ENCODE results near the gene SLC35A3. TPM values are rescaled to one million over a fixed set of nuclear protein-coding genes. Genes with fewer than 3 reads are reported as not detected.

SLC35A3 gene
- total RNA-seq, 1 experiment from 2014 or later, result 21.6 TPM

GRCh38 chr1:100010804-100011203 lies 41.0 kb downstream of the SLC35A3 start:
- CTCF ChIA-PET, result no interaction called here

GRCh38 chr1:100019220-100019619 lies 49.4 kb downstream of the SLC35A3 start:
- no TSS peak for BruUV-seq (replicated peaks)
- no peaks in the 10 kb centered on the region for H3K9me3 ChIP-seq (ENCODE audit: control insufficient read depth in 1 of 2, insufficient read depth in 1 of 2, low read depth in 1 of 2, low read length in 2 of 2)
- H3K4me1 ChIP-seq (ENCODE audit: control insufficient read depth in 1 of 2, insufficient read depth in 2 of 2, low read length in 2 of 2), result no peaks in the 10 kb centered on the region
- no peaks in the 10 kb centered on the region for H3K79me2 ChIP-seq (ENCODE audit: insufficient read depth, low read length)
- DNase-seq (ENCODE audit: low read depth, low spot score), result no peak
- TF ChIP-seq RAD21 (IDR thresholded peaks at IDR 0.05; ENCODE audit: low read depth) (no peak), JUND (IDR thresholded peaks at IDR 0.05) (no peak), POLR2AphosphoS5 (IDR thresholded peaks at IDR 0.05; ENCODE audit: low read depth, low read length) (no peak), ATF3 (IDR thresholded peaks at IDR 0.05) (no peak), MAX (IDR thresholded peaks at IDR 0.05) (no peak), POLR2A (IDR thresholded peaks at IDR 0.05; ENCODE audit: borderline replicate concordance, extremely low read depth, insufficient read depth, insufficient read length) (no peak)
- no peak overlapping the region for H3K4me3 ChIP-seq (replicated peaks in 1 of 2; ENCODE audit: low read depth in 1 of 2, low read length in 2 of 2)
- H3K4me2 ChIP-seq (ENCODE audit: low read length), result no peak overlapping the region
- no peak overlapping the region for H3K9ac ChIP-seq (ENCODE audit: low read length)
- H3K27me3 ChIP-seq (ENCODE audit: insufficient read depth, low read length), result no peaks in the 10 kb centered on the region
- no peaks in the 10 kb centered on the region for H3K36me3 ChIP-seq (ENCODE audit: control insufficient read depth in 1 of 2, insufficient read depth in 2 of 2, low read length in 2 of 2)
- H3K9me2 ChIP-seq (ENCODE audit: insufficient read depth), result no peaks in the 10 kb centered on the region
- intact Hi-C loops (cut with micrococcal nuclease), result no loop called here
- no peak for ATAC-seq
- no peak overlapping the region for H3K27ac ChIP-seq (ENCODE audit: low read depth, low read length)
- H4K20me1 ChIP-seq (ENCODE audit: insufficient read depth), result no peaks in the 10 kb centered on the region; the same call in 1 of the 2 replicates
- RAD21 ChIA-PET (ENCODE audit: low non-redundant PET in 1 of 2, low total read pairs in 2 of 2, uncharacterized antibody in 2 of 2, unreplicated experiment in 2 of 2), result no interaction called here
- CTCF ChIA-PET, result no interaction called here
- H2AFZ ChIP-seq (ENCODE audit: low read depth, low read length, poor library complexity, severe bottlenecking), result no peak overlapping the region
- POLR2A ChIA-PET, result no interaction called here

More at GRCh38 chr1:100010804-100011203, 41.0 kb downstream of the SLC35A3 start:
- no peak overlapping the region for H3K4me2 ChIP-seq (ENCODE audit: low read length)
- peaks cover 2% of the 10 kb centered on the region; the same call in 1 of the 2 replicates for H3K79me2 ChIP-seq (ENCODE audit: insufficient read depth, low read length)
- DNase-seq (ENCODE audit: low read depth, low spot score) (no peak), ATAC-seq (no peak)
- no peak overlapping the region for H3K27ac ChIP-seq (ENCODE audit: low read depth, low read length)
- TF ChIP-seq ZNF274 (IDR thresholded peaks at IDR 0.05; ENCODE audit: low read depth, low read length) (no peak), EZH2phosphoT487 (IDR thresholded peaks at IDR 0.05; ENCODE audit: borderline replicate concordance) (no peak), JUND (IDR thresholded peaks at IDR 0.05) (no peak), CEBPB (IDR thresholded peaks at IDR 0.05; ENCODE audit: low read depth) (no peak), CBX3 (IDR thresholded peaks at IDR 0.05; ENCODE audit: low read depth) (no peak), EZH2 (IDR thresholded peaks at IDR 0.05) (no peak), SRF (IDR thresholded peaks at IDR 0.05; ENCODE audit: low read depth) (no peak), POLR2AphosphoS5 (IDR thresholded peaks at IDR 0.05; ENCODE audit: low read depth, low read length) (no peak)
- no peak overlapping the region for H3K4me3 ChIP-seq (replicated peaks in 1 of 2; ENCODE audit: low read depth in 1 of 2, low read length in 2 of 2)
- H3K9me2 ChIP-seq (ENCODE audit: insufficient read depth), result no peaks in the 10 kb centered on the region
- H4K20me1 ChIP-seq (ENCODE audit: insufficient read depth), result no peaks in the 10 kb centered on the region
- ChIA-PET RAD21 (ENCODE audit: low non-redundant PET in 1 of 2, low total read pairs in 2 of 2, uncharacterized antibody in 2 of 2, unreplicated experiment in 2 of 2) (no interaction called here), POLR2A (no interaction called here)
- H2AFZ ChIP-seq (ENCODE audit: low read depth, low read length, poor library complexity, severe bottlenecking), result no peak overlapping the region
- H3K27me3 ChIP-seq (ENCODE audit: insufficient read depth, low read length), result no peaks in the 10 kb centered on the region
- intact Hi-C loops (cut with micrococcal nuclease), result no loop called here
- H3K4me1 ChIP-seq (ENCODE audit: control insufficient read depth in 1 of 2, insufficient read depth in 2 of 2, low read length in 2 of 2), result no peaks in the 10 kb centered on the region
- no peaks in the 10 kb centered on the region for H3K36me3 ChIP-seq (ENCODE audit: control insufficient read depth in 1 of 2, insufficient read depth in 2 of 2, low read length in 2 of 2)
- no peak overlapping the region for H3K9ac ChIP-seq (ENCODE audit: low read length)
- H3K9me3 ChIP-seq (ENCODE audit: control insufficient read depth in 1 of 2, insufficient read depth in 1 of 2, low read depth in 1 of 2, low read length in 2 of 2), result no peaks in the 10 kb centered on the region
- BruUV-seq (replicated peaks), result no TSS peak
